ES-I3 (cell line): ENCODE data around the gene PRPH.
"Not testable (repeated sequence)": the region's sequence is repeated elsewhere in the genome, so short reads cannot be mapped to it uniquely, and the experiment has no call there.

ENCODE experiments used
- H3K36me3 ChIP-seq: 2 replicates; pipeline ENCODE4 v1.6.1; 2013; ENCODE audit warnings: mild to moderate bottlenecking, low read length, control low read depth, moderate library complexity; ENCODE audit not compliant: insufficient read depth
- H3K4me1 ChIP-seq: 2 replicates; pipeline ENCODE4 v1.6.1; 2013; ENCODE audit warnings: mild to moderate bottlenecking, control low read depth, low read length; ENCODE audit not compliant: insufficient read depth
- H3K9ac ChIP-seq: 2 replicates; pipeline ENCODE4 v1.6.1; 2013; ENCODE audit warnings: low read depth, mild to moderate bottlenecking, low read length, moderate library complexity
- H3K9me3 ChIP-seq: 2 replicates; pipeline ENCODE4 v1.6.1; 2013; ENCODE audit warnings: mild to moderate bottlenecking, low read length, moderate library complexity; ENCODE audit not compliant: control insufficient read depth, insufficient read depth

The PRPH gene

GRCh38 chr12:49269191-49269590, 25.8 kb upstream of the PRPH start:
- H3K9me3 ChIP-seq, H3K9ac ChIP-seq, H3K4me1 ChIP-seq: not testable (repeated sequence)
- peaks cover 32% of the 10 kb centered on the region for H3K36me3 ChIP-seq

DNA sequence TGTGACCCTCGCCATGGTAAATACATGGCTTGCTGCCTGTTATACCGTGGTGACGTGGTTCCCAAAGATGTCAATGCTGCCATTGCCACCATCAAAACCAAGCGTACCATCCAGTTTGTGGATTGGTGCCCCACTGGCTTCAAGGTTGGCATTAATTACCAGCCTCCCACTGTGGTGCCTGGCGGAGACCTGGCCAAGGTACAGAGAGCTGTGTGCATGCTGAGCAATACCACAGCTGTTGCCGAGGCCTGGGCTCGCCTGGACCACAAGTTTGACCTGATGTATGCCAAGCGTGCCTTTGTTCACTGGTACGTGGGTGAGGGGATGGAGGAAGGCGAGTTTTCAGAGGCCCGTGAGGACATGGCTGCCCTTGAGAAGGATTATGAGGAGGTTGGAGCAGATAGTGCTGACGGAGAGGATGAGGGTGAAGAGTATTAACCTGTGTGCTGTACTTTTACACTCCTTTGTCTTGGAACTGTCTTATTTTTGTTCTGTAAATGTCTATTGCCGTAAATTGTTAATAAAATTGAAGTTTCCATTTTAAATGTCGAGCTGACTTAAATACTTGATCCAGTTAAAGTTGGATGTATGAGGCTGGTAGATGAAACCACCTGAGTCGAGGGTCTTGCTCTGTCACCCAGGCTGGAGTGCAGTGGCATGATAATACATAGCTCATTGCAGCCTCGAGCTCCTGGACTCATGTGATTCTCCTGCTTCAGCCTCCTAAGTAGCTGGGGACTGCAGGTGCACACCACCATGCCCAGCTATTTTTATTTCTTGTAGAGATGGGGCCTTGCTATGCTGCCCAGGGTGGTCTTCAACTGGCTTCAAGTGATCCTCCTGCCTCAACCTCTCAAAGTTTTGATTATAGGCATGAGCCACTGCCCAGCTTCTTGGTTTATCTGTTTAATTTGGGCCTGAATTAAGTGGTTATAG, 21.9 kb upstream of the PRPH start:
- no peaks in the 10 kb centered on the region for H3K9me3 ChIP-seq
- peaks cover 4% of the 10 kb centered on the region; the same call in 1 of the 2 replicates for H3K4me1 ChIP-seq
- peaks cover 32% of the 10 kb centered on the region for H3K36me3 ChIP-seq
- H3K9ac ChIP-seq: no peak overlapping the region

GRCh38 chr12:49273726-49274395, 21.1 kb upstream of the PRPH start:
- H3K9me3 ChIP-seq: no peaks in the 10 kb centered on the region
- no peak overlapping the region for H3K9ac ChIP-seq
- peaks cover 30% of the 10 kb centered on the region for H3K36me3 ChIP-seq
- no peaks in the 10 kb centered on the region for H3K4me1 ChIP-seq

DNA sequence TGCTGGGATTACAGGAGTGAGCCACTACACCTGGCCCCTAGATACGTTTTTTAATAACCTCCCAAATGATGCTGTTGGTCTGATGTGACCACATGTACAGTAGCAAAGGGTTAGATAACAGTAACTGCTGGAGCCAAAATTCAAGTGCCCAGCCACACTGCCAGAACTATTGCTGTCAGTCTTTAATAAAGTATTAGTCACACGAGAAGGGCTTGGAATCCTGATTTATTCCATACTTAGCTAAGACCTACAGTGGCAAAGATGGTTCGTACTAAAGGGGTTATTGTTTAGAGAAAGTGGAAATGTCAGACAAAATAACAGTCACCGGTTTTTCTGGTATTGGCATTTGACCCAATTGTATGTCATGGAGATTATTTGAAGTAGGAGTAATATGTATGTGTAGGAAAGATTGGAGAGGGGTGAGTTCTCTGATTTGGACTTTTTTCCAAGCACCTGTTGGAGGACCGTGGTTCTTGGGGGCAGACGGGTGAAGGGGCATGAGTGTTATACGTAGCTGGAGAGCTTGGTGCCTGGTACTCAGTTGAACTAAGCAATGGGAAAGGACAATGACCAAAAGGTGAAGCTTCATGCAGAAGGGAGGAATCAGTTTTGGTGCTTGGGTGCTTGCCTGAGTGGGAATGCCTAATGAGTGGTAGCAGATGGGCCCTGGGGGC, 20.4 kb upstream of the PRPH start:
- Histone ChIP-seq H3K9me3 (no peaks in the 10 kb centered on the region), H3K36me3 (peaks cover 23% of the 10 kb centered on the region), H3K4me1 (peaks cover 1% of the 10 kb centered on the region), H3K9ac (no peak overlapping the region)

- Histone ChIP-seq H3K9ac (no peak overlapping the region), H3K36me3 (peaks cover 6% of the 10 kb centered on the region), H3K9me3 (no peaks in the 10 kb centered on the region), H3K4me1 (peaks cover 8% of the 10 kb centered on the region)
These were observed 18.4 kb upstream of the PRPH start for GRCh38 chr12:49276304-49277290.

GRCh38 chr12:49277466-49277865, 17.5 kb upstream of the PRPH start:
- Histone ChIP-seq H3K4me1 (peaks cover 14% of the 10 kb centered on the region), H3K9ac (no peak overlapping the region), H3K9me3 (no peaks in the 10 kb centered on the region), H3K36me3 (no peaks in the 10 kb centered on the region)

DNA sequence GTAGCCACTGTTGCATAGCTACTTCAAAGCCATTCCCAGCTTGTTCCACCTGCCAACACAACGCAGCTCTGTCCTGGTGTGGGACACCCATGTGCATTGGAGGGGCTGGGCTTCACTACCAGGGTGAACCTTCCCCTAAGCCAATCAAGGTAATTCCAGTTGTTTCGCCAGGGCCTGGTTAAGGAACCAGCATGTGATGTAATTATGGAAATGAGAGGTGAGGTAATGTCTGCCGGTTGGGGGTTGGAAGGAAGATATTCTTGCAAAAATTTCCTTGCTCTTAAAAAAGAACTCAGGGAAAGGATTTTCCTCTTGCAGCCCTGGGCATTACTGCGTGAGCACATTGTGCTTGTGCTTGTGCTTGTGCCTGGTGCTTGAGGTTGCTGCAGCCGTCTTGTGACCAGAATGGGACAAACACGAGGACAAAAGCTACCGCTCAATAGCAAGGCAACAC, 15.2 kb upstream of the PRPH start:
- peaks cover 16% of the 10 kb centered on the region for H3K4me1 ChIP-seq
- no peak overlapping the region for H3K9ac ChIP-seq
- no peaks in the 10 kb centered on the region for H3K9me3 ChIP-seq
- H3K36me3 ChIP-seq: no peaks in the 10 kb centered on the region

DNA sequence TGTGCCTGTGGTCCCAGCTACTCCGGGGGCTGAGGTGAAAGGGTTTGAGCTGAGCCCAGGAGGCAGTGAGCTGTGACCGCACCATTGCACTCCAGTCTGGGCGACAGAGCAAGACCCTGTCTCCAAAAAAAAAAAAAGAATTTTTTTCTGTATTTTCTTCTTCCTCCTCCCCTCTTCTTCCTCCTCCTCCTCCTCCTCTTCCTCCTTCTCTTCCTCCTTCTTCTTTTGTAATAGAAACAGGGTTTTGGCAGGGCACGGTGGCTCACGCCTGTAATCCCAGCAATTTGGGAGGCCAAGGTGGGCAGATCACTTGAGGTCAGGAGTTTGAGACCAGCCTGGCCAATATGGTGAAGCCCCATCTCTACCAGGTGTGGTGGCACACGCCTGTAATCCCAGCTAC, 14.4 kb upstream of the PRPH start:
- not testable (repeated sequence) for H3K9me3 ChIP-seq, H3K36me3 ChIP-seq, H3K9ac ChIP-seq
- peaks cover 16% of the 10 kb centered on the region for H3K4me1 ChIP-seq

DNA sequence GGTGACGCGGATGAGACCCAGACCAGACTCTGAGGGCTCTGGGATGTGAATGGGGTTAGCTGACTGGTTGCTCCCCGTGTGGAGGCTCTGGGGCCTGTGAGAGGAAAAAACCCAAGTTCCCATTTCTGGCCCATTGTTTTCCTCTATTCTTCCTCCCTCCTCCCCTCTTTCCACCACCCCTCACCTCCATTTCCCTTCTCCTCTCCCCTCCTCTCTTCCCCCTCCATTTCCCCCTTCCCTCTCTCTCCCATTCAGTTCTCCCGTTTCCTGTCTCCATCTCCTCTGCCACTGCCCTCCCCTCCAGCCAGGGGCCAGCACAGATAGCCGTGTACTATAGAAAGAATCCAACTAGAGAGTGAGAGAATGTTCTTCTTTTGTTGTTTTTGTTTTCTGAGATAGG, 12.6 kb upstream of the PRPH start:
- no peaks in the 10 kb centered on the region for H3K9me3 ChIP-seq
- peaks cover 16% of the 10 kb centered on the region for H3K4me1 ChIP-seq
- H3K9ac ChIP-seq: no peak overlapping the region
- H3K36me3 ChIP-seq: no peaks in the 10 kb centered on the region

DNA sequence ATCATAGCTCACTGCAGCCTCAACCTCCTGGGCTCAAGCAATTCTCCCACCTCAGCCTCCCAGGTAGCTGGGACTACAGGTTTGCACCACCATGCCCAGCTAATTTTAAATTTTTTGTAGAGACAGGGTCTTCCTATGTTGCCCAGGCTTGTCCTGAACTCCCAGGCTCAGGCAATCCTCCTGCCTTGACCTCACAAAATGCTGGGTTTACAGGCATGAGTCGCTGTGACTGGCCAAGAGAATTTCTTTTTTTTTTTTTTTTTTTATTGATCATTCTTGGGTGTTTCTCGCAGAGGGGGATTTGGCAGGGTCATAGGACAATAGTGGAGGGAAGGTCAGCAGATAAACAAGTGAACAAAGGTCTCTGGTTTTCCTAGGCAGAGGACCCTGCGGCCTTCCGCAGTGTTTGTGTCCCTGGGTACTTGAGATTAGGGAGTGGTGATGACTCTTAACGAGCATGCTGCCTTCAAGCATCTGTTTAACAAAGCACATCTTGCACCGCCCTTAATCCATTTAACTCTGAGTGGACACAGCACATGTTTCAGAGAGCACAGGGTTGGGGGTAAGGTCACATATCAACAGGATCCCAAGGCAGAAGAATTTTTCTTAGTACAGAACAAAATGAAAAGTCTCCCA, 12.1 kb upstream of the PRPH start:
- H3K9ac ChIP-seq, H3K9me3 ChIP-seq, H3K36me3 ChIP-seq: not testable (repeated sequence)
- H3K4me1 ChIP-seq: peaks cover 16% of the 10 kb centered on the region

- Histone ChIP-seq H3K9me3 (no peaks in the 10 kb centered on the region), H3K4me1 (peaks cover 16% of the 10 kb centered on the region), H3K9ac (no peak overlapping the region), H3K36me3 (no peaks in the 10 kb centered on the region)
These were observed 11.2 kb upstream of the PRPH start for GRCh38 chr12:49283541-49284429.

DNA sequence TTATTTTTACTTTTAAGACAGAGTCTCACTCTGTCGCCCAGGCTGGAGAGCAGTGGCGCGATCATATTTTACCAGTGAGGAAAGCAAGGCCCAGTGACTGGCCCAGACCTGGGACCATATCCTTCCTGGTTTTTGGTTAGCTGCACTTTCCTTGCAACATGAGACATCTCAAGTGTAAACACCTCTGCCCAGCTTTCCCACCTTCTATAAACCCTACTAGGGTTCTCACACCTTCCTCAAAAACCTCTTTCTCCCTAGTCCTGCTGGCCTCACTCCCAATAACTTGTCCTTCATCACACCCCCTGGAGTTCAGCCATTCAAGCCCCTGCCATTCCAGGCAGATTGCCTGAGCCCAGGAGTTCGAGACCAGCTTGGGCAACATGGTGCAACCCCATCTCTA, 10.3 kb upstream of the PRPH start:
- no peaks in the 10 kb centered on the region for H3K9me3 ChIP-seq
- no peak overlapping the region for H3K9ac ChIP-seq
- no peaks in the 10 kb centered on the region for H3K36me3 ChIP-seq
- H3K4me1 ChIP-seq: peaks cover 13% of the 10 kb centered on the region

DNA sequence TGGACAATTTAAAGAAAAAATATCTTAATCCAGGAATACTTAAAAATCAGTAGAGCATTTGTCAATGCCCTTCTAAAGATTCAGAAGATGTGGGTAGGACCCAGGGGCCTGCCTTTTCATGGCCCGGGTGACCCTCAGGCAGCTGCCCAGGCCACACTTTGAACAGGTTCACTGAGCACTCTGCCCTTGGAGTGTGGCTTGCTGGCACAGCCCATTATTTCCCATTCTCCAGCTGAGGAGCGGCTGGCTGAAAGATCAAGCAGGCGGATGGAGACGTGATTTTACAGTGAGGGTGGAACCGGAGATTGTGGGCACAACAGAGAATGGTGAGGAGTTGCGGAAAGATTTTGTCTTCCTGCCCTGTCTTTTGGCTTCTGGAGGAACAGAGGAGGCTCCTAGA, 7.1 kb upstream of the PRPH start:
- H3K9me3 ChIP-seq: no peaks in the 10 kb centered on the region
- no peak overlapping the region for H3K9ac ChIP-seq
- no peaks in the 10 kb centered on the region; the same call in 1 of the 2 replicates for H3K4me1 ChIP-seq
- no peaks in the 10 kb centered on the region for H3K36me3 ChIP-seq
